IMR-90 (cell line): ENCODE measurements around the gene MRPL50.

Source experiments
- CEBPB ChIP-seq: IDR thresholded peaks from 2 replicates; pipeline ENCODE4 v1.6.1; 2012; ENCODE audit warnings: low read depth, low read length, improper control_type of control experiment
- SMC3 ChIP-seq: fragments of 150-350 bp; IDR thresholded peaks from 2 replicates; pipeline ENCODE4 v1.6.1; 2016; ENCODE audit warnings: low read depth, mild to moderate bottlenecking, antibody characterized with exemption, low read length, moderate library complexity
- TF ChIP-seq, protein P1 (sequence below): conservative IDR thresholded peaks from 2 replicates; pipeline ENCODE4 v1.5.1; 2012; ENCODE audit warnings: mild to moderate bottlenecking, low read depth, low read length, improper control_type of control experiment

GRCh38 chr9:101365181-101365580 is 33.2 kb downstream of the MRPL50 start:
- TF ChIP-seq, protein P1, sequence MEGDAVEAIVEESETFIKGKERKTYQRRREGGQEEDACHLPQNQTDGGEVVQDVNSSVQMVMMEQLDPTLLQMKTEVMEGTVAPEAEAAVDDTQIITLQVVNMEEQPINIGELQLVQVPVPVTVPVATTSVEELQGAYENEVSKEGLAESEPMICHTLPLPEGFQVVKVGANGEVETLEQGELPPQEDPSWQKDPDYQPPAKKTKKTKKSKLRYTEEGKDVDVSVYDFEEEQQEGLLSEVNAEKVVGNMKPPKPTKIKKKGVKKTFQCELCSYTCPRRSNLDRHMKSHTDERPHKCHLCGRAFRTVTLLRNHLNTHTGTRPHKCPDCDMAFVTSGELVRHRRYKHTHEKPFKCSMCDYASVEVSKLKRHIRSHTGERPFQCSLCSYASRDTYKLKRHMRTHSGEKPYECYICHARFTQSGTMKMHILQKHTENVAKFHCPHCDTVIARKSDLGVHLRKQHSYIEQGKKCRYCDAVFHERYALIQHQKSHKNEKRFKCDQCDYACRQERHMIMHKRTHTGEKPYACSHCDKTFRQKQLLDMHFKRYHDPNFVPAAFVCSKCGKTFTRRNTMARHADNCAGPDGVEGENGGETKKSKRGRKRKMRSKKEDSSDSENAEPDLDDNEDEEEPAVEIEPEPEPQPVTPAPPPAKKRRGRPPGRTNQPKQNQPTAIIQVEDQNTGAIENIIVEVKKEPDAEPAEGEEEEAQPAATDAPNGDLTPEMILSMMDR, result no peak
- TF ChIP-seq CEBPB (no peak), SMC3 (no peak)
